Neural cell (in vitro differentiated cells): ENCODE results near the gene ARID1B. TPM values are rescaled to one million over a fixed set of nuclear protein-coding genes. Genes with fewer than 3 reads are reported as not detected.

ENCODE experiments used
- H2AFZ ChIP-seq: fragments of 200-600, 300-800 bp; sonication (generic), shearing (Covaris generic); 2 replicates; pipeline ENCODE4 v1.6.0; 2014; ENCODE audit warnings: low read depth, mild to moderate bottlenecking, antibody characterized with exemption, low read length, moderate library complexity
- H3F3A ChIP-seq: fragments of 200-600 bp; shearing (Covaris generic); 2 replicates; pipeline ENCODE4 v1.6.1; 2016; ENCODE audit warnings: mild to moderate bottlenecking, moderate library complexity, mixed read lengths, antibody characterized with exemption, low read length; ENCODE audit not compliant: insufficient read depth, poor library complexity, severe bottlenecking
- H3K27ac ChIP-seq: fragments of 200-600, 300-800 bp; sonication (generic), shearing (Covaris generic); 2 replicates; pipeline ENCODE4 v1.5.1; 2014; ENCODE audit warnings: mild to moderate bottlenecking, low read length, moderate library complexity
- H3K27me3 ChIP-seq: fragments of 300-800, 200-600 bp; sonication (generic), shearing (Covaris generic); 2 replicates; pipeline ENCODE4 v1.6.0; 2014; ENCODE audit warnings: mild to moderate bottlenecking, low read depth, low read length, moderate library complexity; ENCODE audit not compliant: insufficient read depth
- H3K36me3 ChIP-seq: fragments of 300-800, 200-600 bp; sonication (generic), shearing (Covaris generic); 2 replicates; pipeline ENCODE4 v1.5.1; 2014; ENCODE audit warnings: mild to moderate bottlenecking, antibody characterized with exemption, low read length, moderate library complexity; ENCODE audit not compliant: insufficient read depth
- H3K4me2 ChIP-seq: fragments of 300-800, 200-600 bp; sonication (generic), shearing (Covaris generic); 2 replicates; pipeline ENCODE4 v1.6.0; 2014; ENCODE audit warnings: mild to moderate bottlenecking, low read length
- H3K4me3 ChIP-seq: fragments of 300-800, 200-600 bp; sonication (generic), shearing (Covaris generic); 2 replicates; pipeline ENCODE4 v1.5.1; 2014; ENCODE audit warnings: mild to moderate bottlenecking, low read length, moderate library complexity
- H3K79me2 ChIP-seq: fragments of 200-600 bp; shearing (Covaris generic); replicated peaks from 2 replicates; pipeline ENCODE4 v1.6.0; 2014; ENCODE audit warnings: mild to moderate bottlenecking, low read length, moderate library complexity; ENCODE audit not compliant: insufficient read depth
- H3K9ac ChIP-seq: fragments of 300-800, 200-600 bp; sonication (generic), shearing (Covaris generic); 2 replicates; pipeline ENCODE4 v1.6.1; 2016; ENCODE audit warnings: mild to moderate bottlenecking, low read length, mixed read lengths
- H3K9me2 ChIP-seq: fragments of 200-600 bp; shearing (Covaris generic); 2 replicates; pipeline ENCODE4 v1.6.1; 2016; ENCODE audit warnings: mild to moderate bottlenecking, low read length, mixed read lengths; ENCODE audit not compliant: insufficient read depth
- H3K9me3 ChIP-seq: fragments of 200-600, 300-800 bp; sonication (generic), shearing (Covaris generic); 2 replicates; pipeline ENCODE4 v1.6.1; 2016; ENCODE audit warnings: mild to moderate bottlenecking, mixed run types, low read length, moderate library complexity, mixed read lengths
- H4K20me1 ChIP-seq: fragments of 200-600 bp; shearing (Covaris generic); 2 replicates; pipeline ENCODE4 v1.6.1; 2016; ENCODE audit warnings: mild to moderate bottlenecking, mixed run types; ENCODE audit not compliant: insufficient read depth
- EP300 ChIP-seq: fragments of 450-650 bp; conservative IDR thresholded peaks from 2 replicates; pipeline ENCODE4 v1.6.1; 2014; ENCODE audit warnings: antibody characterized with exemption, mild to moderate bottlenecking, moderate library complexity; ENCODE audit not compliant: poor library complexity, severe bottlenecking
- EZH2 ChIP-seq: fragments of 200-600, 300-800 bp; shearing (Covaris generic), sonication (generic); IDR thresholded peaks from 2 replicates; pipeline ENCODE4 v1.6.1; 2014; ENCODE audit warnings: antibody characterized with exemption, low read length, borderline replicate concordance, mild to moderate bottlenecking; ENCODE audit not compliant: insufficient read depth, poor library complexity, severe bottlenecking
- MXI1 ChIP-seq: fragments of 450-650 bp; conservative IDR thresholded peaks from 2 replicates; pipeline ENCODE4 v1.6.1; 2014; ENCODE audit warnings: antibody characterized with exemption, mild to moderate bottlenecking; ENCODE audit not compliant: poor library complexity, severe bottlenecking
- POLR2AphosphoS5 ChIP-seq: IDR thresholded peaks from 2 replicates; pipeline ENCODE4 v1.6.1; 2012
- RAD21 ChIP-seq: fragments of 450-650 bp; conservative IDR thresholded peaks from 2 replicates; pipeline ENCODE4 v1.6.1; 2014; ENCODE audit warnings: antibody characterized with exemption, mild to moderate bottlenecking, moderate library complexity
- REST ChIP-seq: IDR thresholded peaks from 2 replicates; pipeline ENCODE4 v1.6.1; 2012; ENCODE audit warnings: borderline replicate concordance
- SMC3 ChIP-seq: fragments of 450-650 bp; conservative IDR thresholded peaks from 2 replicates; pipeline ENCODE4 v1.6.1; 2014; ENCODE audit warnings: antibody characterized with exemption, mild to moderate bottlenecking, moderate library complexity; ENCODE audit not compliant: poor library complexity
- TAF1 ChIP-seq: IDR thresholded peaks from 2 replicates; pipeline ENCODE4 v1.6.1; 2012; ENCODE audit warnings: low read depth
- polyA plus RNA-seq: library from polyadenylated mRNA; depleted of rRNA; stranded (reverse); fragments of >200 nt; gene quantifications from 2 replicates; pipeline ENCODE4 v1.2.3, GENCODE V29; 2014
- TF ChIP-seq, protein P1 (sequence below): fragments of 450-650 bp; IDR thresholded peaks from 2 replicates; pipeline ENCODE4 v1.5.1; 2014; ENCODE audit warnings: antibody characterized with exemption, mild to moderate bottlenecking, moderate library complexity; ENCODE audit not compliant: poor library complexity, severe bottlenecking

The ARID1B gene
- polyA plus RNA-seq, 1 donor from 2014 or later = 35.0 TPM

- Histone ChIP-seq H4K20me1 (no peaks in the 10 kb centered on the region), H3K36me3 (peaks cover 7% of the 10 kb centered on the region), H3K79me2 (no peaks in the 10 kb centered on the region), H2AFZ (no peak overlapping the region), H3K4me3 (no peak overlapping the region), H3K9me2 (no peaks in the 10 kb centered on the region), H3F3A (no peaks in the 10 kb centered on the region), H3K4me2 (no peak overlapping the region), H3K9ac (no peak overlapping the region), H3K9me3 (no peaks in the 10 kb centered on the region), H3K27ac (no peak overlapping the region), H3K27me3 (no peaks in the 10 kb centered on the region)
- TF ChIP-seq, protein P1, sequence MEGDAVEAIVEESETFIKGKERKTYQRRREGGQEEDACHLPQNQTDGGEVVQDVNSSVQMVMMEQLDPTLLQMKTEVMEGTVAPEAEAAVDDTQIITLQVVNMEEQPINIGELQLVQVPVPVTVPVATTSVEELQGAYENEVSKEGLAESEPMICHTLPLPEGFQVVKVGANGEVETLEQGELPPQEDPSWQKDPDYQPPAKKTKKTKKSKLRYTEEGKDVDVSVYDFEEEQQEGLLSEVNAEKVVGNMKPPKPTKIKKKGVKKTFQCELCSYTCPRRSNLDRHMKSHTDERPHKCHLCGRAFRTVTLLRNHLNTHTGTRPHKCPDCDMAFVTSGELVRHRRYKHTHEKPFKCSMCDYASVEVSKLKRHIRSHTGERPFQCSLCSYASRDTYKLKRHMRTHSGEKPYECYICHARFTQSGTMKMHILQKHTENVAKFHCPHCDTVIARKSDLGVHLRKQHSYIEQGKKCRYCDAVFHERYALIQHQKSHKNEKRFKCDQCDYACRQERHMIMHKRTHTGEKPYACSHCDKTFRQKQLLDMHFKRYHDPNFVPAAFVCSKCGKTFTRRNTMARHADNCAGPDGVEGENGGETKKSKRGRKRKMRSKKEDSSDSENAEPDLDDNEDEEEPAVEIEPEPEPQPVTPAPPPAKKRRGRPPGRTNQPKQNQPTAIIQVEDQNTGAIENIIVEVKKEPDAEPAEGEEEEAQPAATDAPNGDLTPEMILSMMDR = no peak
- no peak for TF ChIP-seq RAD21
- no peak for TF ChIP-seq REST
- TF ChIP-seq POLR2AphosphoS5 = no peak
- no peak for TF ChIP-seq EZH2
- TF ChIP-seq MXI1 = no peak
- TF ChIP-seq EP300 = no peak
- no peak for TF ChIP-seq SMC3
- no peak for TF ChIP-seq TAF1
Observed at GRCh38 chr6:157201083-157201482, 423.9 kb downstream of the ARID1B start.

- no peaks in the 10 kb centered on the region for H3K79me2 ChIP-seq
- H3K27ac ChIP-seq = no peak overlapping the region
- H3F3A ChIP-seq = no peaks in the 10 kb centered on the region
- no peak overlapping the region for H3K4me2 ChIP-seq
- no peaks in the 10 kb centered on the region for H3K9me3 ChIP-seq
- H3K36me3 ChIP-seq = peaks cover 21% of the 10 kb centered on the region
- H4K20me1 ChIP-seq = no peaks in the 10 kb centered on the region
- no peak for TF ChIP-seq SMC3
- no peak for TF ChIP-seq TAF1
- no peak for TF ChIP-seq POLR2AphosphoS5
- TF ChIP-seq RAD21 = no peak
- TF ChIP-seq EP300 = no peak
- no peaks in the 10 kb centered on the region for H3K27me3 ChIP-seq
- H2AFZ ChIP-seq = no peak overlapping the region
- H3K9ac ChIP-seq = no peak overlapping the region
- no peaks in the 10 kb centered on the region for H3K9me2 ChIP-seq
- no peak overlapping the region for H3K4me3 ChIP-seq
Observed at GRCh38 chr6:157203312-157203744, 426.1 kb downstream of the ARID1B start.

GRCh38 chr6:157203764-157204163 lies 426.6 kb downstream of the ARID1B start:
- Histone ChIP-seq H3K27ac (no peak overlapping the region), H3K9me3 (no peaks in the 10 kb centered on the region), H3K4me2 (no peak overlapping the region), H2AFZ (no peak overlapping the region), H3F3A (no peaks in the 10 kb centered on the region), H3K79me2 (no peaks in the 10 kb centered on the region), H3K9me2 (no peaks in the 10 kb centered on the region), H3K9ac (no peak overlapping the region), H3K4me3 (no peak overlapping the region), H3K36me3 (peaks cover 21% of the 10 kb centered on the region), H4K20me1 (no peaks in the 10 kb centered on the region), H3K27me3 (no peaks in the 10 kb centered on the region)
- TF ChIP-seq, protein P1 = no peak
- no peak for TF ChIP-seq TAF1
- TF ChIP-seq EZH2 = no peak
- TF ChIP-seq EP300 = no peak
- no peak for TF ChIP-seq SMC3
